Body of pancreas (tissue), 4 donors: ENCODE measurements around the gene CSTPP1.

Experiments
- POLR2A ChIP-seq, 3 donors: fragments of 450-650 bp; IDR thresholded peaks; one replicate each; pipeline ENCODE4 v1.6.1; 2016; ENCODE audit warnings: antibody characterized with exemption in 3 of 3, mild to moderate bottlenecking in 2 of 3
- TF ChIP-seq, protein P1 (sequence below), 7 experiments: fragments of 450-650 bp in 4 of 7; fragments of 200-600 bp in 3 of 7; sonication (generic) in 3 of 7; IDR thresholded peaks; one replicate each; pipeline ENCODE4 v1.5.1; 2016 to 2019; ENCODE audit warnings: antibody characterized with exemption in 7 of 7

DNA sequence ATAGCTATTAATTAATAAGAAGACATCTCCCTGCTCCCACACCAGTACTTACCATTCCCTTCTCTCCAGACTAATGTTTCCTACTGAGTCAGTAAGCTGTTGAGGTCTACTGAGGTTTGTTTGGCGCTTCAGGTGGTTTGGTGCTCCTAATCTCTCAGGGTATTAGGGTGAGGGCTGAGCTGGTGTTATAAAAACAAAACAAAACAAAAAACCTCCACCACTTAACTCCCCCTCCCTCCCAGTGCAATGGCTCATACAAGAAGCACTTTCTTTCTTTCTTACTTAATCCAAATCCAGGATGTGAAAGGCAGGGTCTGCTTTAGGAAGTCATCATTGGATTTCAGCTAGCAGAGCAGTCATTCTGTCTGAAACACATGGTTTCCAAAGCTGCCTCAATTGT lies 15.3 kb downstream of the CSTPP1 start:
- TF ChIP-seq POLR2A (IDR thresholded peaks at IDR 0.05): no peak
- TF ChIP-seq, protein P1, sequence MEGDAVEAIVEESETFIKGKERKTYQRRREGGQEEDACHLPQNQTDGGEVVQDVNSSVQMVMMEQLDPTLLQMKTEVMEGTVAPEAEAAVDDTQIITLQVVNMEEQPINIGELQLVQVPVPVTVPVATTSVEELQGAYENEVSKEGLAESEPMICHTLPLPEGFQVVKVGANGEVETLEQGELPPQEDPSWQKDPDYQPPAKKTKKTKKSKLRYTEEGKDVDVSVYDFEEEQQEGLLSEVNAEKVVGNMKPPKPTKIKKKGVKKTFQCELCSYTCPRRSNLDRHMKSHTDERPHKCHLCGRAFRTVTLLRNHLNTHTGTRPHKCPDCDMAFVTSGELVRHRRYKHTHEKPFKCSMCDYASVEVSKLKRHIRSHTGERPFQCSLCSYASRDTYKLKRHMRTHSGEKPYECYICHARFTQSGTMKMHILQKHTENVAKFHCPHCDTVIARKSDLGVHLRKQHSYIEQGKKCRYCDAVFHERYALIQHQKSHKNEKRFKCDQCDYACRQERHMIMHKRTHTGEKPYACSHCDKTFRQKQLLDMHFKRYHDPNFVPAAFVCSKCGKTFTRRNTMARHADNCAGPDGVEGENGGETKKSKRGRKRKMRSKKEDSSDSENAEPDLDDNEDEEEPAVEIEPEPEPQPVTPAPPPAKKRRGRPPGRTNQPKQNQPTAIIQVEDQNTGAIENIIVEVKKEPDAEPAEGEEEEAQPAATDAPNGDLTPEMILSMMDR (IDR thresholded peaks at IDR 0.05): no peak
